ENCODE results near the gene AP2S1. TPM values are rescaled to one million over a fixed set of nuclear protein-coding genes. Genes with fewer than 3 reads are reported as not detected.

AP2S1 gene
- total RNA-seq, 3 donors from 2014 or later, result 90.8 to 141 (median 107) TPM

DNA sequence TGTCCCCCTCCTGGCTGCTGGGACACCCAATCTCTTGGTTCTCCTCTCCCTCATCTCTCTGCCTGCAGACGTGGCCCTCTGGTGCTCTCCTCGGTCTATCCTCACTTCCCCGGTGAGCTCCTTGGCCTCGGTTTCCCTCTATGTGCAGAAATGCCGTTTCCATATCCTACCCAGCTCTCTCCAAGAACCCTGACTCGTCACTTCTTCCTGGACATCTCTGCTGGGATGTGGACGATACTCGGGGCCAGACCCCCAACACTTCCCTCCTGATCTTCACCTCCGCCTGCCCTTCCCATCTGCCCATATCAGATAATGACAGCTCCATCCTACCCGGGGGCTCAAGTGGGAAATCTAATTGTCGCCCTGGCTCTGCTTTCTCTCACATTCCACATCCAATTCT, 7.9 kb downstream of the AP2S1 start:
- H3K36me3 ChIP-seq (ENCODE audit: low read depth), result no peaks in the 10 kb centered on the region
- H3K4me3 ChIP-seq, result no peak overlapping the region
- H3K4me1 ChIP-seq (ENCODE audit: low read depth), result peaks cover 13% of the 10 kb centered on the region
- intact Hi-C loops (cut with DNase I, micrococcal nuclease), result no loop called here
- H3K9me3 ChIP-seq, result no peaks in the 10 kb centered on the region
- no peak for DNase-seq
- no peak for ATAC-seq
- TF ChIP-seq, protein P1, sequence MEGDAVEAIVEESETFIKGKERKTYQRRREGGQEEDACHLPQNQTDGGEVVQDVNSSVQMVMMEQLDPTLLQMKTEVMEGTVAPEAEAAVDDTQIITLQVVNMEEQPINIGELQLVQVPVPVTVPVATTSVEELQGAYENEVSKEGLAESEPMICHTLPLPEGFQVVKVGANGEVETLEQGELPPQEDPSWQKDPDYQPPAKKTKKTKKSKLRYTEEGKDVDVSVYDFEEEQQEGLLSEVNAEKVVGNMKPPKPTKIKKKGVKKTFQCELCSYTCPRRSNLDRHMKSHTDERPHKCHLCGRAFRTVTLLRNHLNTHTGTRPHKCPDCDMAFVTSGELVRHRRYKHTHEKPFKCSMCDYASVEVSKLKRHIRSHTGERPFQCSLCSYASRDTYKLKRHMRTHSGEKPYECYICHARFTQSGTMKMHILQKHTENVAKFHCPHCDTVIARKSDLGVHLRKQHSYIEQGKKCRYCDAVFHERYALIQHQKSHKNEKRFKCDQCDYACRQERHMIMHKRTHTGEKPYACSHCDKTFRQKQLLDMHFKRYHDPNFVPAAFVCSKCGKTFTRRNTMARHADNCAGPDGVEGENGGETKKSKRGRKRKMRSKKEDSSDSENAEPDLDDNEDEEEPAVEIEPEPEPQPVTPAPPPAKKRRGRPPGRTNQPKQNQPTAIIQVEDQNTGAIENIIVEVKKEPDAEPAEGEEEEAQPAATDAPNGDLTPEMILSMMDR (IDR thresholded peaks at IDR 0.05), result no peak

DNA sequence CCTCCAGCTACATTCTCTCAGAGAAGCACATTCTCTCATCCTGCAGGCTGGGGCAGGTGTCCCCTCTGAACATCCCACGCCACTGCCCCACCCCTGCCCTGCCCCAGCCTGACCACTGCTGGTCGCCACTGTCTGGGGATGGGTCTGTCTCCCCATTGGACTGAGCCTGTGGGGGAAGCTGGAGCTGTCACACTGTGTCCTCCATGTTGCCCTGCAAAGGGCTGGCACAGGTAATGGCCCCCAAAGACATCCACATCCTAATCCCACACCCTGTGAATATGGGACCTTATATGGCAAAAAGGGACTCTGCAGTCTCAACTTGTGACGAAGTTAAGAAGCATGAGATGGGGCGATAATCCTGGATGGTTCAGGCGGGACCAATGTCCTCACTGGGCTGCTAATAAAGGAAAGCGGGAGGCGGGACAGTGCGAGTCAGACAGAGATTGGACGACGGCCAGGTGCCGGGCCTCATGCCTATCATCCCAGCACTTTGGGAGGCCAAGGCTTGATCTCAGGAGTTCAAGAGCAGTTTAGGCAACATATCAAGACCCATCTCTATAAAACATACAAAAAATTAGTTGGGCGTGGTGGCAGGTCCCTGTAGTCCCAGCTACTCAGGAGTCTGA, 9.1 kb downstream of the AP2S1 start:
- no peak for DNase-seq

DNA sequence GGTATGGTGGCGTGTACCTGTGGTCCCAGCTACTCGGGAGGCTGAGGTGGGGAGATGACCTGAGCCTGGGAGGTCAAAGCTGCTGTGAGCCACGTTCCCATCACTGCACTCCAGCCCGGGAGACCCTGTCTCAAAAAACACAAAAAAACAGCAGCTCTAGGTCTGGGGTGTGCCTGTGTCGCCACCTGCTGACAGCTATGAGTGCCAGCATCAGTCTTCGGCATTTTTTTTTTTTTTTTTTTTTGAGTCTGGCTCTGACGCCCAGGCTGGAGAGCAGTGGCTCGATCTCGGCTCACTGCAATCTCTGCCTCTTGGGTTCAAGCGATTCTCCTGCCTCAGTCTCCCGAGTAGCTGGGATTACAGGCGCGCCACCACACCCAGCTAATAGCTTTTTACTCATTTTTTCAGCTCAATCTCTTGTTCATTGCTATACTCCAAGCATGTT, 10.1 kb downstream of the AP2S1 start:
- Histone ChIP-seq H3K9me3 (no peaks in the 10 kb centered on the region), H3K4me1 (ENCODE audit: low read depth) (peaks cover 13% of the 10 kb centered on the region), H3K36me3 (ENCODE audit: low read depth) (no peaks in the 10 kb centered on the region), H3K4me3 (no peak overlapping the region)
- ATAC-seq (peak; percentile 78), DNase-seq (peak in 2 of 3 donors; percentile 55 to 66)
- TF ChIP-seq, protein P1 (IDR thresholded peaks at IDR 0.05), result peak; percentile 69
- intact Hi-C loops (cut with DNase I, micrococcal nuclease), result loop anchor here in 1 of 2 donors (2.0 kb wide), 1 partner anchor 84 kb away; no protein-coding TSS in a partner anchor

More for the DNA sequence above, 9.1 kb downstream of the AP2S1 start:
- intact Hi-C loops (cut with DNase I, micrococcal nuclease), result loop anchor here in 1 of 2 donors (2.0 kb wide), 1 partner anchor 85 kb away; no protein-coding TSS in a partner anchor
- Histone ChIP-seq H3K9me3 (no peaks in the 10 kb centered on the region), H3K36me3 (ENCODE audit: low read depth) (no peaks in the 10 kb centered on the region), H3K4me3 (no peak overlapping the region), H3K4me1 (ENCODE audit: low read depth) (peaks cover 13% of the 10 kb centered on the region)
- TF ChIP-seq, protein P1 (IDR thresholded peaks at IDR 0.05), result no peak
- ATAC-seq, result peak; percentile 4

DNA sequence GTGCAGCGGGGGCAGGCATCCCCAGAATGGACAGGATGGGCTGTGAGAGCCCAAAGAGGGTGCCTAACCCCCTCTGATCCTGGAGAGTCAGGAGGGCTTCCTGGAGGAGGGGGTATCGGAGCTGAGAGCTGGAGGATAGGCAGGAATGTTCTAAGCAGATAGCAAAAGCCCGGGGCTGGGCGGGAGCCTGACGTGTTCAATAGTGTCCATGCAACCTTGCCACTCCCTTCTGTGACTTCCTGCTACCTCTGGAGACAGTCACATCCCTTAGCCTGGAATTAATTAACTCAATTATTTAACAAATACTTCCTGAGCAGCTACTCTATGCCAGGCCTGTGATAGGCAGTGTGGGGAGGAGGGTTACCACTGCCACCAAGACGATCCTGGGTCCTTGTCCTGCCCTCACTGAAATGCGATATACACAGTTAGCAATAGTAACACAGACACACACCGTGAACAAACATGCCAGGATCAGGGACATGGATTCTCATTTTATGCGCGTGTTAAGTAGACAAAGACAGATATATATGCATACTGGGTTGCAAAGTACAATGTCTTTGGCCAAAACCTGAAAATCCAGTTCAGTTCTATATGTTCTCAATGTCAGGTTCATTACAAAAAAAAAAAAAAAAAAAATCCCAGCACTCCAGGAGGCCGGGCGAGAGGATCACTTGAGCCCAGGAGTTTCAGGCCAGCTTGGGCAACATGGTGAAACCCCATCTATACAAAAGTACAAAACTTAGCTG, 10.7 kb downstream of the AP2S1 start:
- no peak overlapping the region for H3K4me3 ChIP-seq
- no peaks in the 10 kb centered on the region for H3K36me3 ChIP-seq (ENCODE audit: low read depth)
- ATAC-seq, result peak; percentile 85
- TF ChIP-seq, protein P1 (IDR thresholded peaks at IDR 0.05), result no peak
- intact Hi-C loops (cut with DNase I, micrococcal nuclease), result loop anchor here (2.0 to 5.0 kb wide), 2 partner anchors 73 to 83 kb away; no protein-coding TSS in a partner anchor
- peaks cover 13% of the 10 kb centered on the region for H3K4me1 ChIP-seq (ENCODE audit: low read depth)
- no peaks in the 10 kb centered on the region for H3K9me3 ChIP-seq
- peak in 2 of 3 donors; percentile 77 to 82 for DNase-seq

DNA sequence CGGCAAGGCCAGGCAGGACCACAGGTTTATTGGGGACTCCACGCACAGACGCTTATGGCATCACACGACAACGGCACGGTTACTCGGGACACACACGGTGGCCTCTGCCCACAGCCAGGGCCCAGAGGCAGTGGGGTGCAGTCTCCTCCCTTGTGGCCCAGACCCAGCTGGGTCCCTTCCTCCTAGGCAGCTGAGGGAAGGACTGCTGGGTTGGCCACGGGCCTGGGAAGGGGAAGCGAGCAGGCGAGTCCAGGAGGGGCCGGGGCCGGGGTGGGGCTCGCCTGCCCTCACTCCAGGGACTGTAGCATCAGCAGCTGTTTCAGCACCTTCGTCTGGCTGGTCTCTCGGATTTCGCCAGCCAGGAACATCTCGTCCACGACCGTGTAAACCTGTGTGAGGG, 12.5 kb downstream of the AP2S1 start:
- Histone ChIP-seq H3K36me3 (ENCODE audit: low read depth) (no peaks in the 10 kb centered on the region), H3K4me1 (ENCODE audit: low read depth) (peaks cover 13% of the 10 kb centered on the region), H3K4me3 (no peak overlapping the region), H3K9me3 (no peaks in the 10 kb centered on the region)
- intact Hi-C loops (cut with DNase I, micrococcal nuclease), result loop anchor here (2.0 to 5.0 kb wide), 2 partner anchors 71 to 81 kb away; no protein-coding TSS in a partner anchor
- DNase-seq (no peak), ATAC-seq (no peak)
- TF ChIP-seq, protein P1 (IDR thresholded peaks at IDR 0.05), result no peak
